Upper lobe of left lung (tissue), 6 donors: ENCODE measurements around the gene CUL7. TPM values are rescaled to one million over a fixed set of nuclear protein-coding genes. Genes with fewer than 3 reads are reported as not detected.
"Not testable (repeated sequence)": the region's sequence is repeated elsewhere in the genome, so short reads cannot be mapped to it uniquely, and the experiment has no call there.

Experiments used
- ATAC-seq, 2 donors: fragments of 200-7000 bp; cut with Tn5 transposase; one replicate each; pipeline ENCODE4 v1.9.1; 2022; ENCODE audit warnings: mild to moderate bottlenecking in 2 of 2, moderate library complexity in 2 of 2; ENCODE audit not compliant: low FRiP score in 2 of 2
- DNase-seq, 2 donors: peaks; one replicate each; pipeline ENCODE4 v3.0.0-alpha.2; 2019 to 2020
- H3K27ac ChIP-seq, 4 donors: fragments of 200-600 bp; sonication (generic); one replicate each; pipeline ENCODE4 v1.5.1; 2016 to 2019
- H3K27me3 ChIP-seq, 4 donors: fragments of 200-600 bp; sonication (generic); one replicate each; pipeline ENCODE4 v1.5.1; 2017 to 2019
- H3K36me3 ChIP-seq, 4 donors: fragments of 200-600 bp; sonication (generic); one replicate each; pipeline ENCODE4 v1.5.1; 2016 to 2019
- H3K4me1 ChIP-seq, 4 donors: fragments of 200-600 bp; sonication (generic); one replicate each; pipeline ENCODE4 v1.5.1; 2018 to 2019
- H3K4me3 ChIP-seq, 4 donors: fragments of 200-600 bp; sonication (generic); one replicate each; pipeline ENCODE4 v1.5.1; 2017 to 2019; ENCODE audit warnings: mild to moderate bottlenecking in 2 of 4, moderate library complexity in 1 of 4
- H3K9me3 ChIP-seq, 4 donors: fragments of 200-600 bp; sonication (generic); one replicate each; pipeline ENCODE4 v1.5.1; 2018 to 2019
- EP300 ChIP-seq, 4 donors: sonication (generic); formaldehyde crosslinking; IDR thresholded peaks; one replicate each; pipeline ENCODE4 v1.5.1; 2017; ENCODE audit warnings: antibody characterized with exemption in 4 of 4, control low read depth in 2 of 4
- POLR2A ChIP-seq, 4 donors: fragments of 450-650 bp; IDR thresholded peaks; one replicate each; pipeline ENCODE4 v1.5.1; 2016 to 2017; ENCODE audit warnings: antibody characterized with exemption in 4 of 4, mild to moderate bottlenecking in 2 of 4
- POLR2AphosphoS5 ChIP-seq, 2 donors: sonication (generic); formaldehyde crosslinking; IDR thresholded peaks; one replicate each; pipeline ENCODE4 v1.5.1; 2017; ENCODE audit warnings: antibody characterized with exemption in 2 of 2
- WGBS, 2 donors: methylation state at CpG; one replicate each; pipeline ENCODE4 v1.1.5; 2017 to 2018; 5-methylcytosine and 5-hydroxymethylcytosine counted together
- total RNA-seq, 6 donors: library from RNA; depleted of rRNA in 4 of 6; stranded (reverse); fragments of >200 nt in 4 of 6; gene quantifications; one replicate each; pipeline versions ENCODE4 v1.1.0 to v1.2.1, GENCODE V29; 2016 to 2021
- TF ChIP-seq, protein P1 (sequence below), 6 experiments: fragments of 450-650 bp in 4 of 6; fragments of 200-600 bp in 2 of 6; sonication (generic) in 2 of 6; IDR thresholded peaks; one replicate each; pipeline ENCODE4 v1.5.1; 2016 to 2019; ENCODE audit warnings: antibody characterized with exemption in 6 of 6
- donor health status: DM: no; HTN: no; CAD: no; lungs with moderate emphysema.
- donor health status: DM: no; HTN: yes; CAD: no; lungs with severe emphysema.

Gene CUL7
- total RNA-seq, 6 donors from 2014 or later: 16.0 to 35.6 (median 20.4) TPM

DNA sequence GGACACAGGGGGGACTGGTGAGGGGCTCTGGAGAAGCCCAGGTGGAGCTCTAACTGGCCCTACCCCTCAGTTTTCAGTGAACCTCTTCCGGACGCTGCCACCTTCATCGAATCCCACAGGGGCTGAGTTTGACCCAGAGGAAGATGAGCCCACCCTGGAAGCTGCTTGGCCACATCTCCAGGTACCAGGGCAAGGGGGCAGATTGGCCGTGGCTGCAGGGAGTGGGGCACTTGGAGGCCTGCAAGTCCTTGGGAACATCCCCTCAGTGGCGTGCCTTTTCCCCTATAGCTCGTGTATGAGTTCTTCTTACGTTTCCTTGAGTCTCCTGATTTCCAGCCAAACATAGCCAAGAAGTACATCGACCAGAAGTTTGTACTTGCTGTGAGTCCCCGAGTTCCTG, 46.5 kb downstream of the CUL7 start:
- DNase-seq (no peak), ATAC-seq (no peak)
- TF ChIP-seq POLR2AphosphoS5 (IDR thresholded peaks at IDR 0.05): no peak
- TF ChIP-seq, protein P1, sequence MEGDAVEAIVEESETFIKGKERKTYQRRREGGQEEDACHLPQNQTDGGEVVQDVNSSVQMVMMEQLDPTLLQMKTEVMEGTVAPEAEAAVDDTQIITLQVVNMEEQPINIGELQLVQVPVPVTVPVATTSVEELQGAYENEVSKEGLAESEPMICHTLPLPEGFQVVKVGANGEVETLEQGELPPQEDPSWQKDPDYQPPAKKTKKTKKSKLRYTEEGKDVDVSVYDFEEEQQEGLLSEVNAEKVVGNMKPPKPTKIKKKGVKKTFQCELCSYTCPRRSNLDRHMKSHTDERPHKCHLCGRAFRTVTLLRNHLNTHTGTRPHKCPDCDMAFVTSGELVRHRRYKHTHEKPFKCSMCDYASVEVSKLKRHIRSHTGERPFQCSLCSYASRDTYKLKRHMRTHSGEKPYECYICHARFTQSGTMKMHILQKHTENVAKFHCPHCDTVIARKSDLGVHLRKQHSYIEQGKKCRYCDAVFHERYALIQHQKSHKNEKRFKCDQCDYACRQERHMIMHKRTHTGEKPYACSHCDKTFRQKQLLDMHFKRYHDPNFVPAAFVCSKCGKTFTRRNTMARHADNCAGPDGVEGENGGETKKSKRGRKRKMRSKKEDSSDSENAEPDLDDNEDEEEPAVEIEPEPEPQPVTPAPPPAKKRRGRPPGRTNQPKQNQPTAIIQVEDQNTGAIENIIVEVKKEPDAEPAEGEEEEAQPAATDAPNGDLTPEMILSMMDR (IDR thresholded peaks at IDR 0.05): no peak
- no peak for TF ChIP-seq EP300 (IDR thresholded peaks at IDR 0.05)
- TF ChIP-seq POLR2A (IDR thresholded peaks at IDR 0.05): no peak
- no peaks in the 10 kb centered on the region for H3K9me3 ChIP-seq
- H3K27me3 ChIP-seq: no peaks in the 10 kb centered on the region
- H3K4me1 ChIP-seq: peaks cover 0 to under 1% (median 0%) of the 10 kb centered on the region in 4 donors
- H3K4me3 ChIP-seq: no peak overlapping the region
- 88 to 96% methylated on average over 6 to 9 of the region's 9 CpGs for WGBS, 2 donors
- H3K36me3 ChIP-seq: peaks cover 8 to 70% (median 61%) of the 10 kb centered on the region in 4 donors
- no peak overlapping the region for H3K27ac ChIP-seq

DNA sequence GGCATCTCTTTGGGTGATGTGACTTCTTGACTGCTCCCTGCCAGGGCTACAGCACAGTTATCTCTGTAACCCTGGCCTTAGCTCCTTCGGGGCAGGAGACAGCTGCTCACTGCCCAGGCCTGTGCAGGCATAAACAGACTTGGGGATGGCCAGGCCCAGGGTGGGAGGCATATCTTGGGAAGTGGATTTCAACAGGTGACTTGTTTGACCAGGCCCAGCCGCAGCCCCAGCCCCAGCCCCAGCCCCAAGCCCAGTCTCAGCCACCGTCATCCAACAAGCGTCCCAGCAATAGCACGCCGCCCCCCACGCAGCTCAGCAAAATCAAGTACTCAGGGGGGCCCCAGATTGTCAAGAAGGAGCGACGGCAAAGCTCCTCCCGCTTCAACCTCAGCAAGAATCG, 47.4 kb downstream of the CUL7 start:
- DNase-seq (peak in 1 of 2 donors; percentile 56), ATAC-seq (no peak)
- peaks cover 8 to 61% (median 52%) of the 10 kb centered on the region in 4 donors for H3K36me3 ChIP-seq
- no peak overlapping the region for H3K27ac ChIP-seq
- no peaks in the 10 kb centered on the region for H3K27me3 ChIP-seq
- TF ChIP-seq POLR2A (IDR thresholded peaks at IDR 0.05): no peak
- no peak for TF ChIP-seq POLR2AphosphoS5 (IDR thresholded peaks at IDR 0.05)
- TF ChIP-seq EP300 (IDR thresholded peaks at IDR 0.05): no peak
- 95 to 96% methylated on average over 5 to 11 of the region's 11 CpGs for WGBS, 2 donors
- H3K4me3 ChIP-seq: no peak overlapping the region
- no peaks in the 10 kb centered on the region for H3K9me3 ChIP-seq
- no peaks in the 10 kb centered on the region for H3K4me1 ChIP-seq

DNA sequence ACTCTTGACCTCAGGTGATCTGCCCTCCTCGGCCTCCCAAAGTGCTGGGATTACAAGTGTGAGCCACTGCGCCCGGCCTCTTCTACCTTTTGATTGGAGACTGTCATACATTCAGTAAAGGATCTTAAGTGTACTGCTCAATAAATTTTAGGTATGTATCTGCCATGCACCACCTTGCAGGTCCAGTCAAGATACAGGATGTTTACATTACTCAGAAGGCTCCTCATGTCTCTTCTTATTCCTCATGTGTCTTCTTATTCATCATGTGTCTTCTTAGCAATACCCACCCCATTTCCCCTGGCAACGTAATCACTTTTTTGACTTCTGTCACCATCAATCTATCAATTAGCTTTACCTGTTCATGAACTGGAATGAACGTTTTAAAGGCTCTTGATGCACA, 47.8 kb downstream of the CUL7 start:
- DNase-seq: no peak
- Histone ChIP-seq H3K27me3 (no peaks in the 10 kb centered on the region), H3K4me1 (no peaks in the 10 kb centered on the region), H3K36me3 (peaks cover 8 to 57% (median 48%) of the 10 kb centered on the region in 4 donors), H3K4me3 (no peak overlapping the region), H3K9me3 (no peaks in the 10 kb centered on the region), H3K27ac (no peak overlapping the region)
- no peak for ATAC-seq
- WGBS, 2 donors: 91 to 92% methylated on average over 5 of the region's 5 CpGs
- no peak for TF ChIP-seq EP300 (IDR thresholded peaks at IDR 0.05)
- no peak for TF ChIP-seq POLR2A (IDR thresholded peaks at IDR 0.05)
- no peak for TF ChIP-seq POLR2AphosphoS5 (IDR thresholded peaks at IDR 0.05)
- TF ChIP-seq, protein P1 (IDR thresholded peaks at IDR 0.05): no peak

DNA sequence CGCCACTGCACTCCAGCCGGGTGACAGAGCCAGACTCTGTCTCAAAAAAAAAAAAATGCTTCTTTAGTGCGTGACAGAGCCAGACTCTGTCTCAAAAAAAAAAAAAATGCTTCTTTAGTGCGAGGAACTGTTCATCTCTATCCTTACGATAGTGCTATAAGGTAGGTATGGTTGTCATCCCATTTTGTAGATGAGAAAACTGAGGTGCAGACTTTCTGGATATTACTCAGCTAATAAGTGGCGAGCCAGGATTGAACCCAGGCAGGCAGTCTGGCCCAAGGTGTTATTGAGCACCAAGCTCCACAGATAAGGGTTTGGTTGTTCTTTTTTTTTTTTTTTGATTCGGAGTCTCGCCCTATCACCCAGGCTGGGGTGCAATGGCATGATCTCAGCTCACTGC, 51.8 kb downstream of the CUL7 start:
- Histone ChIP-seq H3K36me3 (peaks cover 1 to 17% (median 12%) of the 10 kb centered on the region in 4 donors), H3K27ac (no peak overlapping the region), H3K27me3 (no peaks in the 10 kb centered on the region), H3K9me3 (no peaks in the 10 kb centered on the region), H3K4me3 (no peak overlapping the region), H3K4me1 (no peaks in the 10 kb centered on the region)
- 95 to 96% methylated on average over 8 of the region's 8 CpGs for WGBS, 2 donors
- ATAC-seq (no peak), DNase-seq (no peak)
- TF ChIP-seq EP300 (IDR thresholded peaks at IDR 0.05) (no peak), POLR2A (IDR thresholded peaks at IDR 0.05) (no peak), POLR2AphosphoS5 (IDR thresholded peaks at IDR 0.05) (no peak)
- TF ChIP-seq, protein P1 (IDR thresholded peaks at IDR 0.05): no peak

DNA sequence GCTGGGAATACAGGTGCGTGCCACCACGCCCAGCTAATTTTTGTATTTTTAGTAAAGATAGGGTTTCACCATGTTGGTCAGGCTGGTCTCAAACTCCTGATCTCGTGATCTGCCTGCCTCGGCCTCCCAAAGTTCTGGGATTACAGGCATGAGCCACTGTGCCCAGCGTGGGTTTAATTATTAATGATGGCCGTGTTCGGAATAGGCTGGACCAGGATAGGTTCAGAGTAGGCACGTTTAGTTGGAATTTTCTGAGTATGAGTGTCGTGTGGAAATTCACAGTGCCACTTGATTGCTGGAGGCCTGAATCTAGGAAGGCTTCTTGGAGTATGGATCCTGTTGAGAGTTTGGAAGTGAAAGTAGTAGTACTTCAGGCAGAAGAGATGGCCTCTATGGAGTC, 55.4 kb downstream of the CUL7 start:
- not testable (repeated sequence) for H3K9me3 ChIP-seq, ATAC-seq, H3K27me3 ChIP-seq, H3K36me3 ChIP-seq, H3K27ac ChIP-seq, H3K4me1 ChIP-seq, H3K4me3 ChIP-seq, DNase-seq
- 96% methylated on average over 8 to 9 of the region's 9 CpGs for WGBS, 2 donors

DNA sequence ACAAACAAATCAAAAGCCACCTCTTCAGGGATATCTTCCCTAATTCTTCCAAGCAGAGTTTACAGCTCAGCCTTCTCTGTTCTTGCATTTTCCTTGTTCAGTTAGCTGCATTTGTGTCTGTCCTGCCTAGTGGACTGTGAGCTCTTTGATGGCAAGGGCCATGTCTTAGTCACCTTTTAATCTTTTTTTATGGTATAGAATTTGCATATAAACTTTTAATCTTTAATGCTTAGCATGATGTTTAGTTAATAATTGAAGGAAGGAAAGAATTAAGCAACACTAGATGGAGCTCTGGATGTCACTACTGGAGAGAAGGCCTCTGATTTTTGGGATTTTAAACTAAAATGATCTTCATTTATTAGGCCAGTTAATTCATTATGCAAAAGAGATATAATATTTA, 57.1 kb downstream of the CUL7 start:
- DNase-seq (no peak), ATAC-seq (no peak)
- no peaks in the 10 kb centered on the region for H3K9me3 ChIP-seq
- H3K27ac ChIP-seq: no peak overlapping the region
- H3K36me3 ChIP-seq: peaks cover 0 to 7% (median 4%) of the 10 kb centered on the region in 4 donors
- no peaks in the 10 kb centered on the region for H3K4me1 ChIP-seq
- H3K27me3 ChIP-seq: no peaks in the 10 kb centered on the region
- H3K4me3 ChIP-seq: no peak overlapping the region
- TF ChIP-seq EP300 (IDR thresholded peaks at IDR 0.05): no peak
- TF ChIP-seq POLR2AphosphoS5 (IDR thresholded peaks at IDR 0.05): no peak
- no peak for TF ChIP-seq POLR2A (IDR thresholded peaks at IDR 0.05)
- TF ChIP-seq, protein P1 (IDR thresholded peaks at IDR 0.05): no peak
